ENCODE measurements around the gene JMJD6. TPM values are rescaled to one million over a fixed set of nuclear protein-coding genes. Genes with fewer than 3 reads are reported as not detected.
A peak's percentile ranks its signal among the peaks of the same experiment; 100 is the strongest.

The JMJD6 gene
- total RNA-seq, 1 donor = 48.5 TPM

- peaks cover 27% of the 10 kb centered on the region for H3K4me1 ChIP-seq (ENCODE audit: insufficient read depth, low read length)
- no peaks in the 10 kb centered on the region for H3K27me3 ChIP-seq (ENCODE audit: insufficient read depth, low read length)
- no peak overlapping the region for H3K4me3 ChIP-seq (ENCODE audit: low read length)
- no peaks in the 10 kb centered on the region for H3K9me3 ChIP-seq (ENCODE audit: low read depth, low read length)
These were observed 53.5 kb downstream of the JMJD6 start for GRCh38 chr17:76672892-76673291.

- Histone ChIP-seq H3K4me1 (ENCODE audit: insufficient read depth, low read length) (peaks cover 22% of the 10 kb centered on the region), H3K27me3 (ENCODE audit: insufficient read depth, low read length) (no peaks in the 10 kb centered on the region), H3K9me3 (ENCODE audit: low read depth, low read length) (no peaks in the 10 kb centered on the region), H3K4me3 (ENCODE audit: low read length) (peak overlapping the region; percentile 75)
These were observed 54.0 kb downstream of the JMJD6 start for GRCh38 chr17:76672270-76672851.

- no peaks in the 10 kb centered on the region for H3K27me3 ChIP-seq (ENCODE audit: insufficient read depth, low read length)
- H3K9me3 ChIP-seq (ENCODE audit: low read depth, low read length) = no peaks in the 10 kb centered on the region
- H3K4me1 ChIP-seq (ENCODE audit: insufficient read depth, low read length) = peaks cover 22% of the 10 kb centered on the region
- peak overlapping the region; percentile 75 for H3K4me3 ChIP-seq (ENCODE audit: low read length)
These were observed 54.5 kb downstream of the JMJD6 start for GRCh38 chr17:76671912-76672262.

GRCh38 chr17:76671123-76671911, 55.1 kb downstream of the JMJD6 start:
- Histone ChIP-seq H3K4me1 (ENCODE audit: insufficient read depth, low read length) (peaks cover 22% of the 10 kb centered on the region), H3K4me3 (ENCODE audit: low read length) (peak overlapping the region; percentile 75)

GRCh38 chr17:76670718-76671122, 55.7 kb downstream of the JMJD6 start:
- H3K4me3 ChIP-seq (ENCODE audit: low read length) = no peak overlapping the region
- no peaks in the 10 kb centered on the region for H3K9me3 ChIP-seq (ENCODE audit: low read depth, low read length)
- no peaks in the 10 kb centered on the region for H3K27me3 ChIP-seq (ENCODE audit: insufficient read depth, low read length)
- peaks cover 22% of the 10 kb centered on the region for H3K4me1 ChIP-seq (ENCODE audit: insufficient read depth, low read length)

More at GRCh38 chr17:76671123-76671911, 55.1 kb downstream of the JMJD6 start:
- H3K9me3 ChIP-seq (ENCODE audit: low read depth, low read length) = no peaks in the 10 kb centered on the region
- no peaks in the 10 kb centered on the region for H3K27me3 ChIP-seq (ENCODE audit: insufficient read depth, low read length)

- H3K4me1 ChIP-seq (ENCODE audit: insufficient read depth, low read length) = peaks cover 22% of the 10 kb centered on the region
- H3K27me3 ChIP-seq (ENCODE audit: insufficient read depth, low read length) = no peaks in the 10 kb centered on the region
- no peak overlapping the region for H3K4me3 ChIP-seq (ENCODE audit: low read length)
- no peaks in the 10 kb centered on the region for H3K9me3 ChIP-seq (ENCODE audit: low read depth, low read length)
These were observed 56.2 kb downstream of the JMJD6 start for GRCh38 chr17:76670020-76670717.

Other genes starting within 250 kb of the JMJD6 start
- 62.1 TPM for gene RHBDF2, start 225.2 kb downstream of the JMJD6 start, total RNA-seq
- 0.21 TPM for gene CYGB, start 188.9 kb downstream of the JMJD6 start, total RNA-seq
- 0.73 TPM for gene PRCD, start 186.6 kb downstream of the JMJD6 start, total RNA-seq
- gene ST6GALNAC2, start 140.7 kb downstream of the JMJD6 start, total RNA-seq = 2.3 TPM
- 4.0 TPM for gene ST6GALNAC1, start 82.8 kb downstream of the JMJD6 start, total RNA-seq
- gene MXRA7, start 15.6 kb downstream of the JMJD6 start, total RNA-seq = 10.3 TPM
- 26.3 TPM for gene METTL23, start 233 bp upstream of the JMJD6 start, total RNA-seq
- 288 TPM for gene SRSF2, start 10.7 kb upstream of the JMJD6 start, total RNA-seq
- gene MFSD11, start 11.5 kb upstream of the JMJD6 start, total RNA-seq = 28.2 TPM
- gene MGAT5B, start 141.8 kb upstream of the JMJD6 start, total RNA-seq = 0.42 TPM

Data from mononuclear cell (primary cell).